ENCODE measurements around the gene CACNA2D3.

CACNA2D3 gene

DNA sequence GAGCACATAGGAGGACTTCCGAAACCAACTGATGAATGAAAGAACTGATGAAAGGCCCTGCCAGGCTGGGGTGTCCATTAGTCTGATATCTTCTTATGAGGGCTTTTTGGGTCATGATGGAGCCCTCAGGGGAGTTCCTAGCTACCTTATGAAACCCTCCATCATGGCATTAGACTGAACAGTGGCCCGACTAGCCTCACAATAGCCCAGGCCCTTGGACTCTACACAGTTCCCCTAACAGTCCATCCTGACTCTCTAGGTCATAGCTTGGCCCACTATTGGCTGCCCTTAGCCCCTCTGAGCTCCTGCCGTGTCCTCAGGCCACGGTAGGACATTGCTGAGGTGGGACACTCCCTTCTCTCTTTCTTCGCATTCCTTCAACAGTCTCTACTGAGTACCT is 365.9 kb downstream of the CACNA2D3 start:
- no peak for DNase-seq

DNA sequence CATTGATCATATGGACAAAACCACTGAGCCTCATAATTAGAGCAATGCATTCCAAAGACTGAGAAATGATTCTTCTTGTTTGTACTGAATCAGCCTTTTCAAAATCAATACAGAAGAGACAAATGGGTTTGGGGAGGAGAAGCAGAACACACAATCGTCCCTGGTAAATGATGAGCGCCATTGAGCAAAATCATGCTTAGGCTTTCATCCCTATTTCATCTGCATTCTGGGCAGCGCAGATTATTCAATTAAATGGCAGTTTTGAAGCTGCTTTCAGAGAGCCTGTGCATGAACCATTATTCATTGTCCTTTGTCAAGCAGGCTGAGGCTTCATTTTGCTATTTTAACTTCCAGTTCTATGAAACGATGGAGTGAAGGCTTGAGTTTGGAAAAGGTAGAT is 371.9 kb downstream of the CACNA2D3 start:
- no peak for DNase-seq

DNA sequence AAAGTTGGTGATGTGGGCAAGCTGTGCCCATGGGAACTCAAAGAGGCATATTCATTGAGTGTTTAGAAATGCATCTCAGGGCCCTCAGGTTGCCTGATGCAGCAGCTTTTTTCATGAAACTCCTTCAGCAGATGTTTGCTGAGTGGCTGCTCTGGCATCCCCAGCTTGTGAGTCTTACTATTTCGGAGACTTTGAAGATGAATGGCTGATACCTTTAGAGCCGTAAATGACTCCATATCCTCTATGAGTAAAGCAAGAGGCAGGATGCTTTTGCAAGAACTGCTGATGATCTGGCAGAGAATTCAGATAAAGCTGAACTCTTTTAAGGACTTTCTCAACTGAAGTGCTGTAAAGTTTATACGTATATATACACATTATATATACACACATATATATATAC is 384.3 kb downstream of the CACNA2D3 start:
- DNase-seq: no peak

DNA sequence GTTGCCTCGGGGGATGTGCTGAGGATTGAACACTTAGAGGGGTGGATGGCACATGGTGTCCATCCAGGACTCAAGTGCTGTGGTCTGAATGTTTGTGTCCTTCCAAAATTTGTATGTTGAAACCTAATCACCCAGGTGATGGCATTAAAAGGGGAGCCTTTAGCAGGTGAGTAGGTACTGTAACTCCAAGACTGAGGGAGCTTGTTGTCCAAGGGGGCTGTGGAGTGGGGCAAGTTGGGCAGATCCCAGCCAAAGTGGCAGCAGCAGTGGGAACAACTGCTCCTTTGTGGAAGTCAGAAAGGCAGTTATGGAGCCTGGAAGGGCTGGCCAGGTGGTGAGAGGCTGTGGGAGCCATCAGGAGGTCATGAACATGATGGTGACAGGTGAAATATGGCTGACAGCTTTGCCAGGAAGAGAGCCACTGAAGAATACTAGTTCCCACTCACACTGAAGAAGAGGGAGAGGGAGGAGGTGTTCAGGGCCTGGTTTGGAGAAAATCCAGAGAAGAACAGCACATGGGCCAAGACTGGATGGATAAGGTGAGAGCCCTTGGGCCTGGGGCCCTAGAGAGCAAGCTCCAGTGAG is 385.6 kb downstream of the CACNA2D3 start:
- no peak for DNase-seq

DNA sequence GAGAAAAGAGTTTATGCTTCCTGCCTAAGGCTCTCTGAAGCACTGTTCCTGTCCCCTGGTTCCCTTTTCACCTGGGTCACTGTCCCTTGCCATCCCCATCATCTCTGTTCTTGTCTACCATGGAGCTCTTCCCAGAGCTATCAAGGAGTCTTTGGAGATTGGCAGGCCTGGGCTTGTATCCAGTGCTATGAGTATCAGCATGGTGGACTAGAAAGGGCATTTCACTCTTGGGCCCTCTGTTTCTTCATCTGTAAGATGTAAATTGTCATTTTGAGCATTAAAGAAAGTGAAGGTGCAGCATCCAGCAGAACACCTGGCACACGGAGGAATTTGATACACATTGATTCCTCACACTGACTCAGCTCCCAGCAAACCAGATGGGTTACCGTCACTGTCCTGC is 388.2 kb downstream of the CACNA2D3 start:
- no peak for DNase-seq

- no peak for DNase-seq
Observed at GRCh38 chr3:54511766-54512365, 389.5 kb downstream of the CACNA2D3 start.

- no peak for DNase-seq
Observed at GRCh38 chr3:54514006-54514405, 391.7 kb downstream of the CACNA2D3 start.

DNA sequence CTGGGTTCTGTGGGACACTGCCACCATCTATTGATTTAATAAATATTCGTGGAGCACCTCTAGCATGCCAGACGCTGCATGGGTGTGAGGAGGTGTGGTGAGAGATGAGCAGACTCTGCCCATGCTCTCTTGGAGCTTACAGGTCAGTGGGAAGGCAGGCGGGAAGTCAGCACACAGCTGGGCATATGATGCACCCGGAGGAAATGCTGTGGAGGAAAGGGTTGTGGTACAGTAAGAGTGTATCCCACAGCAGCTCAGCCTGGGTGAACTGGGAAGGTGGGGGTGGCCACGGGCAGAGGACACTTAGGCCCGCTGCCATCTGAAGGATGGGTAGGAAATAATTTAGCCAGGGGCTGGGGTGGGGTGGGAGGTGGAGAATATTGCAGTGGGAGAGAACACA is 392.1 kb downstream of the CACNA2D3 start:
- DNase-seq: no peak

DNA sequence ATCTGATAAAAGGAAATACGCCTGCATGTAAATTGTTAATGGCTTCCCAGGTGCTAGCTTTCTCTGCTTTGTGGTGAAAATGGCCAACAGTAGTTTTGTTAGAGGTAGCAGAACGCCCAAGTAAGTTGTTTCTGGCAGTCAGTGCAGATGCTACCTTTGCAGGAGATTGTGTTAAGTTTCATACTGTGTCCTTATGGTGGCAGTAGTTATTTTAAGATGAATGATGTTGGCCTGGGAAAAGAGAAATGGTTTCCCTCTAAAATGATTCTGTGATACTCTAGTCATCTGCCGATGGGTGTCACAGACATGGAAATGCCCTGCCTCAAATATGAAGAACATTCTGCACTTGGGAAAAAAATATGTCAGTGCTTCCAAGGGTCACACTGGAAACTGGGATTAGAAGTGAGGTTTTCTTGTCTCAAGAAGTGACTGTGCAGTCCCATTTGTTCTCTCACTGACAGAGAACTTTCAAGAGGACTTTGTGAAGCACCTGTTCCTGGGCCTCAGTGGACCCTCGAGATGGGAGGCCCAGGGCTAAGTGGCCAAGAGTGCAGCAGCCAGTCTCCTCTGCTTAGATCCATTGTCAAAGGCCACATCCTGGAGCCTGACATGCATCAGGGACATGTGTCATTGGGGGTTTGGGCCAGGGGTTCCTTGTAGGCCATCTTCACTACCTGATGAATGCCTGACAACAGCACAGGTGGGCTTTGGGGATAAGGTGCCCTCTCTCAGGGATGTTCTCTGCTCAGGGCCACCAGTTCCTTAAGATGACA is 393.3 kb downstream of the CACNA2D3 start:
- no peak for DNase-seq

GRCh38 chr3:54517424-54517823 is 395.1 kb downstream of the CACNA2D3 start:
- DNase-seq: no peak

DNA sequence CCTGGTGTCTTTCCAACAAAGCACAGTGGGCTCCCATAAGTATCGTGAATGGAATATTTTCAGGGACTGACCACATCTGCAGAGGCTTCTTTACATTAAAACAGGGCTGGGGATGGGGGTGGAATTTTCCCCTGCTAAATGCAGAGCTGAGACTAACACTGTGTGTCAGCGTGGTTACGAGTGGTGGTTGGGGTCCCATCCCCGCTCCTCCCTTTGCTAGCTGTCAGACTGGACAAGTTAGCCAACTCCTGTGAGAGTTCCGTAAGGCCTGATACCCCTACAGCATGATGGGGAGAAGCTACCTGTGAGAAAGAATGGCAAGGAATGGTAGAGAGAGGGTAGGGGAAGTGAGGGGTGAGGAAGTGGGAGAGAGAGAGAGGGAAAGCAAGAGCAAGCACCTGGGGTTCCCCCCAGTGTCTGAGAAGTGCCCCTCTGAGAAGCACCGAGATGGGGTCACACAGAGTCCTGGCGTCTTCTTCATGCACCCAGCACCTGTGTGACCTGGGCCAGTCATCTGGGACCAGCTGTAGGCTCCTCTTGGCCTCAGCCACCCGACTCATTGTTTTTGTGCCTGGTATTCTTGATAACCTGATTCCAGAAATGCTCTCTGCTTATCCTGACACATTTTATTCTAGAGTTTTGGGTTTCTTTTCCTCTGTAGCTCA is 395.8 kb downstream of the CACNA2D3 start:
- no peak for DNase-seq

GRCh38 chr3:54519493-54519892 is 397.1 kb downstream of the CACNA2D3 start:
- no peak for DNase-seq

DNA sequence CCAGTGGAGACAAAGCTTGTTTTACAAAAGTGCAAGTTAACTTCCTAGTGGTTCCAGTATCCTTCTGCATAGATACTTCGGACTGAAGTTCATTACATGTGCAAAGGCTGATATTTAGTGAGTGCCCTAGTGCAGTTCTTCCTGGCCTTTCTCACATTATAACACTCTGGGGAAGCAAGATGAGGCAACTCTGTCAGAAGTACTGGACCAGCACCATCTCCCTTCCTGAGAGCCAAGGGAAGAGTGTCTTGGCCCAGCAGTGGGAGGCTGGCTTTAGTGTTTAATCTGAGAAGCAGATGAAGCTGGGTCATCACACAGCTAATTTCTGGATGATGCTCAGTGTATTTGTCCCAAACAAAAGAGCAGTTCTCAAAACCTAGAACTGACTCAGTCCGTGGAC is 397.7 kb downstream of the CACNA2D3 start:
- DNase-seq: no peak

DNA sequence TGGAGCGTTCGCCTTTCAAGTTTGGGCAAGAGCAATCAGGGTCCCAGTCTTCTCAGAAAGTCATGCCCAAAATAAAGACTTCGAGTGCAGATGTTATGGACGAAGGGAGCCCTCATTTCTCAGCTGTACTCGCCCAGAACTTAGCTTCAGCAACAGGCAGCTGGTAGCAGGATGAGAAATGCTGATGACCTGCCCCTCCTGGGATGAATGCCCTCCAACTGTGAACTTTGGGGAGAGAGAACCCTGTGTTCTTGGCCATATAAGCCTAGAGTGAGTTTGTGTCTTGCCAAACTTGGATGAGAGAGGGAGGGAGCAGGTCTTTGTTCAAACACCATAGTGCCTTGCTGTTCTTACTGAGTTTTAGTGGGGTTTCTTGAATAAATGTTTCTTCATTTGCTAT is 405.2 kb downstream of the CACNA2D3 start:
- no peak for DNase-seq

DNA sequence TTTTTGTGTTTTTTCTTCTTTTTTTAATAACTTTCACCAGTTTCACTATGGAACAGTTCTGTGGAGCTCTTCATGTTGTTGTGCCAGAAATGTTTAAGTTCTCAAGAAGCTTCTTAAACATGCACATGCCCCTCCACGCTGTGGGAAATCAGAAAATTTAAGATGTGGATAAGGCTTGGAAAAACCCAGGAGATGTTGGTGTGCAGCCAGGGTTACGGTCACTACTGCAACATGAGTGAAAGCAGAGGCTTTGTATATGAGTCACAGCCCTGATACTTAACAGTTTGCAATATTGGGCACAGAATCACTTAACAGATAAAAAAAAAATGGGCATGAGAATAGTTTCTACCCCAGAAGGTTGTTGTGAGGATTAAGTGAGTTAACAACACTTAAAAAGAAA is 405.6 kb downstream of the CACNA2D3 start:
- no peak for DNase-seq

DNA sequence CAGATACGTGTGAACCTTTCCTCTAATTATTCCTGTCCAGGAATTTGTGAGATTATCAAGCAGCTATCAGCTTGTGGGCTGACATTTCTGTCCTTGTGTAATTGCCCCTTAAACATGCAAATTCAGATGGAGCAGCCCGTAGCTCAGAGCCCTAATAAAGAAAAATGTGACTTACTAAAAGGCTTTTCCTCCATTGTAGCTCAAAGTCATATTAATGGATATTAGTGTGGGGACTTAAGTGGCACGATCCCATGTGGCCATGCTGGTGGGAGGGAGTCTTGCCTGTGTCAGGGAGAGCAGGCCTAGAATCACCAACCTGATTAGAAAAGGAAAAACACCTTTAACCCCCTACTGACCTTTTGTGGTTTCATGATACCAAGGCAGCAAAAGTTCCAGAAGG is 406.3 kb downstream of the CACNA2D3 start:
- DNase-seq: no peak

- DNase-seq: no peak
Observed at GRCh38 chr3:54530091-54530490, 407.7 kb downstream of the CACNA2D3 start.

DNA sequence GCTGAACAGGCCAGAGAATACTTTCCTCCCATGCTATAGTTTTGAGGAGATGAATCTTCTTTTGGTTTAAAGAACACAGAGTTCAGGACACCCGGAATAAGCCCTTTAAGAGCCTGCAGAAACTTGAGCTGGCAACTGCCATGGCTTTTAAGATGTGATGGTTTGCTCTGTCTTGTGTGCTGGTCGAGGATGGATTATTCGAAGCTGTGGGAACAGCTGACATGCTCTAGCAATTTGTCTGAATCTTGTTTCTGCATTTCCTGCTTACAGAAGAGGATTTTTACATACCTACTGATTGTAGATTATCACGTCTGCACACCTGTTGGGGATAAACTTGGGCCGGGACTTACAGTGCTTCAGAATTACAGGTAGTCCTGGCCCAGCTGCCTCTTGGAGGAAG is 408.6 kb downstream of the CACNA2D3 start:
- no peak for DNase-seq

GRCh38 chr3:54531741-54532140 is 409.4 kb downstream of the CACNA2D3 start:
- DNase-seq: no peak

DNA sequence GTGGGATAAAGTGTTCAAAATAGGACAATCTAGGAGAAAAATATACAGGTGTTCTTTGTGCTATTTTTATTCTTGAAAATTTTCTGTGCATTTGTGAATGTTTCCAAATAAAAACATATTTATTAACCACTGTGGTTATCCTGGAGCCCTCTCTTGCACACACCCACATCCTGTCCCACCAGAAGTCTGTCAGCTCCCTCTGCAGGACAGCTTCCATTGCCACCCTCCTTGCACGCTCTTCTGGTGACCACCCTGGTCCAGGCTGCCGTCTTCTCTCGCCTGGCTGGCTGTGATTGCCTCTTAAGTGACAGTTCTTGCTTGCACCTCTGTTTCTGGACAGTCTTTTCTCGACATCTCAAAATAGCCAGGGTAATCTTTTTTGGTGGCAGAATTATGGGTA is 411.5 kb downstream of the CACNA2D3 start:
- no peak for DNase-seq

- no peak for DNase-seq
Observed at GRCh38 chr3:54535619-54536018, 413.3 kb downstream of the CACNA2D3 start.

GRCh38 chr3:54536450-54536849 is 414.1 kb downstream of the CACNA2D3 start:
- no peak for DNase-seq

GRCh38 chr3:54537506-54537905 is 415.2 kb downstream of the CACNA2D3 start:
- DNase-seq: no peak

DNA sequence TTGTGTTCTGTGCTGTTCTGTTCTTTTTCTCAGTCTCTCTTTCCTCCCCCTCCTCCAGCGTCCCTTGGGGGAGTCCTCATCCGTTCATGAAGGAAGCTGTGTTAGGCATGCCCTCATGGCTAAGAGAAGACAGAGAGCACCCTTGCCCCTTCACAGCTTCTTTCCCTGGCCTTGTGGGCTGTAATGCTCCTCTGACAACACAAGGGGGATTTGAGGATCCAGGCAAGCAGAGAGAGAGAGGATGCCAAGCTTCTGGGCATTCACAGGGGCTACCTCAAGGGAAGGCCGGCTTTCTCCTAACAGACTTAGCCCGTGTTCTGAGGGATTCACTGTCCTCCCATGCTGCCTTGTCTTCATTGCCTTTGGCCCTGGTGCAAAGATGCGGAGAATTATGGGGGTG is 416.0 kb downstream of the CACNA2D3 start:
- peak; percentile 2 for DNase-seq

All from NCI-H1092 treated with DMSO at 0.1 percent for 48 hours (cell line).